Stomach smooth muscle (tissue), 2 donors: Measurements from ENCODE around the gene ACBD6.

Experiments
- H3K27ac ChIP-seq: one replicate; pipeline ENCODE4 v1.7.0; 2013; ENCODE audit warnings: mild to moderate bottlenecking, low read length, inconsistent platforms
- H3K27me3 ChIP-seq, 2 donors: one replicate each; pipeline ENCODE4 v1.7.0; 2013; ENCODE audit warnings: low read length in 2 of 2; ENCODE audit not compliant: insufficient read depth in 2 of 2, control insufficient read depth in 1 of 2
- H3K36me3 ChIP-seq, 2 donors: one replicate each; pipeline ENCODE4 v1.7.0; 2013; ENCODE audit warnings: low read length in 2 of 2; ENCODE audit not compliant: control insufficient read depth in 2 of 2, insufficient read depth in 2 of 2
- H3K4me1 ChIP-seq: one replicate; pipeline ENCODE4 v1.7.0; 2013; ENCODE audit warnings: low read length; ENCODE audit not compliant: control insufficient read depth, insufficient read depth
- H3K4me3 ChIP-seq, 2 donors: one replicate each; pipeline ENCODE4 v1.7.0; 2013; ENCODE audit warnings: low read length in 2 of 2
- H3K9ac ChIP-seq, 2 donors: one replicate each; pipeline ENCODE4 v1.7.0; 2013; ENCODE audit warnings: low read length in 2 of 2, mild to moderate bottlenecking in 1 of 2
- H3K9me3 ChIP-seq, 2 donors: one replicate each; pipeline ENCODE4 v1.7.0; 2013; ENCODE audit warnings: low read length in 2 of 2; ENCODE audit not compliant: control insufficient read depth in 2 of 2
- donor health status: healthy.
- donor health status: Pancreatic carcinoma.

ACBD6 gene

DNA sequence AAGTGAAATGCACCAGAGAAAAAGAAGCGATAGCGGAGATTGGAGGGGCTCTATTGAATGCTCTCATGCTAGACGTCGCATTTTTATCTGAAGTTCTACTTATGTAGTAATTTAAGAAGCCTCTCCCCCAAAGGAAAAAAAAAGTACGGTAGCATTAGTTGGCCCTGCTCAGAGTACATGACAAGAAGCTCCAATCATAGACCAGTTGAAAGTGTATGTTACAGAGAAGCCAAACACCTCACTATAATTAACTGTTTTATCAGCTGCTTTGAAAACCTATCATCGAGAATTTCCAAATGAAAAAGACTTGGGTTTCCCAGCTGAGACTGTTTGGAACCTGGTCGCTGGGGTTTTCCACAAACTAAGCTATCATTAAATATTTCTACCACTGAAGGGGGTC, 36.8 kb upstream of the ACBD6 start:
- Histone ChIP-seq H3K36me3 (no peaks in the 10 kb centered on the region), H3K4me1 (peaks cover 7% of the 10 kb centered on the region), H3K9me3 (no peaks in the 10 kb centered on the region), H3K27me3 (peaks cover 0 to 2% of the 10 kb centered on the region in 2 donors), H3K4me3 (no peak overlapping the region), H3K27ac (no peak overlapping the region), H3K9ac (no peak overlapping the region)

DNA sequence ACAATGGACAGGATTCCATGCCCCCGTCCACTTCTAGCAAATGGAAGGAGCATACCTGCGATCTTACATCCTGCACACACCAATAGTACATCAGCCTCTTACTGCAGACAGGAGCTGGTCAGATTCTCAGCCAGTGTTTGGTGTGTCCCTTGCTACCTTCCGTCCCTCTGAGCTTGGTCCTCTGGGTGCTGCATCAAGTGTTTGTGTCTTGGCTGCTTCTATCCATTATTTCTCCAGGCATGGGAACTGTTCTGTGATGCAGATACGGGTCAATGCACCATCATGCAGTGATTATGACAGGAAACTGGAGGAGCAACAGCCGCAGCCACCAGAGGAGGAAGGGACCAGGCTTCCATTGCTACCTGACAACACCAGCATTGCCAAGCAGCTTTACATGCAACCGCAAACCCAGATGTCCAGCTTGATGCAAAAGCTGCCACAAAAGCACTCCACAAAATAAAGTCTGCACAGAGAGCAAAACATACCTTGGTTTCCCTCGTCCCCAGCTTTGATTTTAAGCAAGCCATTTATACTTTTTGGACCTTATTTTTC, 34.5 kb upstream of the ACBD6 start:
- no peak overlapping the region for H3K27ac ChIP-seq
- no peaks in the 10 kb centered on the region for H3K4me1 ChIP-seq
- no peaks in the 10 kb centered on the region for H3K36me3 ChIP-seq
- H3K27me3 ChIP-seq, result peaks cover 0 to 2% of the 10 kb centered on the region in 2 donors
- no peaks in the 10 kb centered on the region for H3K9me3 ChIP-seq
- H3K4me3 ChIP-seq, result no peak overlapping the region
- no peak overlapping the region for H3K9ac ChIP-seq

GRCh38 chr1:180535418-180535999, 33.1 kb upstream of the ACBD6 start:
- Histone ChIP-seq H3K27me3 (peaks cover 0 to 2% of the 10 kb centered on the region in 2 donors), H3K4me1 (no peaks in the 10 kb centered on the region), H3K36me3 (no peaks in the 10 kb centered on the region), H3K9me3 (no peaks in the 10 kb centered on the region), H3K4me3 (no peak overlapping the region), H3K9ac (no peak overlapping the region), H3K27ac (no peak overlapping the region)

GRCh38 chr1:180534214-180534613, 31.8 kb upstream of the ACBD6 start:
- H3K9ac ChIP-seq, result no peak overlapping the region
- peaks cover 0 to 2% of the 10 kb centered on the region in 2 donors for H3K27me3 ChIP-seq
- H3K4me1 ChIP-seq, result no peaks in the 10 kb centered on the region
- H3K4me3 ChIP-seq, result no peak overlapping the region
- H3K27ac ChIP-seq, result no peak overlapping the region
- H3K9me3 ChIP-seq, result no peaks in the 10 kb centered on the region
- no peaks in the 10 kb centered on the region for H3K36me3 ChIP-seq

DNA sequence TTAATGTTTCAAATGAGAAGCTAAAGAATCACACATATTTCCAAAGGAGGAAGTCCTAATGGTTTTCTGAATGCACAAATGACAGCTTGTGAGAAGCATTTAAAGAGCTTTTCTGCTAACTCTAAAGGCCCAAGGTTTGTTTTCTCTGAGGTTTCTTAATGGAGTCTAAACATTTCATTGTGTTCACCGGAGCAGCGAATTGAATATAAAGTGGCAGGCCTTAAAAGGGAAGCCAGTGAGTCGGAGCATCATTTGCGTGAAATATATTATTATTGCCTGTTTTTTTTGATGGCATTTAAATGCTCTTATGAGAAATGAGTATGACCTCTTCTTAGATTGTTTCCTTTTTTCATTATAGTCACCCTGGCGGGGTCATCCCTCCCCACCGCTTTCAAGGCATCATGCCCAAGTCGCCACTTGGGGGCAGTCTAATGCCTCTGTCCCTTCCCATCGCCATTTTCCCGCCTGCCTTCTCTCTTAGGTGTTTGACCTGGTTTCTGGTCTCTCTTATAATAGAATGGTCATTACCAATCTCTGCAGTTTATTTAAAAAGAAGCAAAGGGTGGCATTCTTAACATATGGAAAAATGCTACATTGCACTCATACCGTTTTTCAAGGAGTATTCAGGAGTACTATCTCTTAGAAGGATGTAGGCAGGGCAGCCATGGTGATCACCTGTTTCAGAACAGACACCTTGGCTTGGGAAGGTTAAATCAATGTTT, 31.1 kb upstream of the ACBD6 start:
- Histone ChIP-seq H3K9me3 (no peaks in the 10 kb centered on the region), H3K4me3 (no peak overlapping the region), H3K9ac (no peak overlapping the region), H3K27me3 (peaks cover 0 to 2% of the 10 kb centered on the region in 2 donors), H3K4me1 (no peaks in the 10 kb centered on the region), H3K27ac (no peak overlapping the region), H3K36me3 (no peaks in the 10 kb centered on the region)

DNA sequence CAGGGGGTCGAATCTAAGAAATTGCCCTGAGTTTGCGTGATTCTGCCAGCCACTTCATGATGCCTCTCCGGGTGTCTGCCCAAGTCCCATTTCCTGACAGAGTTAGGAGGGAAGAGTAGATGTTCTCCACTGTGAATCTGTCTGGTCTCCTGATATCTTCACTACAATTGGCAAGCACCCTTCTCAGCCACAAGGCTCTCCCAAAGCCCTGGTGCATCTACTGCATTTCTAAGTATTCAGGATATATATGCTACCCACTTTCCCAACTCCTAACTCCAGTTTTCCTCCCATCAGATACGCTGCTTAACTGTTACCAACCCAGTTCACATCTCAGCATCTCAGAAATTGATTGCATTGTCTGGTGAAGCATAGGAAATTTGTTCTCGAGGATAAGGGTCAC, 30.5 kb upstream of the ACBD6 start:
- Histone ChIP-seq H3K4me3 (no peak overlapping the region), H3K4me1 (no peaks in the 10 kb centered on the region), H3K27me3 (peaks cover 0 to 2% of the 10 kb centered on the region in 2 donors), H3K9ac (no peak overlapping the region), H3K36me3 (no peaks in the 10 kb centered on the region), H3K9me3 (no peaks in the 10 kb centered on the region), H3K27ac (no peak overlapping the region)

GRCh38 chr1:180530501-180530900, 28.1 kb upstream of the ACBD6 start:
- Histone ChIP-seq H3K9ac (no peak overlapping the region), H3K4me1 (no peaks in the 10 kb centered on the region), H3K9me3 (no peaks in the 10 kb centered on the region), H3K27ac (no peak overlapping the region), H3K4me3 (no peak overlapping the region), H3K36me3 (no peaks in the 10 kb centered on the region), H3K27me3 (no peaks in the 10 kb centered on the region)

DNA sequence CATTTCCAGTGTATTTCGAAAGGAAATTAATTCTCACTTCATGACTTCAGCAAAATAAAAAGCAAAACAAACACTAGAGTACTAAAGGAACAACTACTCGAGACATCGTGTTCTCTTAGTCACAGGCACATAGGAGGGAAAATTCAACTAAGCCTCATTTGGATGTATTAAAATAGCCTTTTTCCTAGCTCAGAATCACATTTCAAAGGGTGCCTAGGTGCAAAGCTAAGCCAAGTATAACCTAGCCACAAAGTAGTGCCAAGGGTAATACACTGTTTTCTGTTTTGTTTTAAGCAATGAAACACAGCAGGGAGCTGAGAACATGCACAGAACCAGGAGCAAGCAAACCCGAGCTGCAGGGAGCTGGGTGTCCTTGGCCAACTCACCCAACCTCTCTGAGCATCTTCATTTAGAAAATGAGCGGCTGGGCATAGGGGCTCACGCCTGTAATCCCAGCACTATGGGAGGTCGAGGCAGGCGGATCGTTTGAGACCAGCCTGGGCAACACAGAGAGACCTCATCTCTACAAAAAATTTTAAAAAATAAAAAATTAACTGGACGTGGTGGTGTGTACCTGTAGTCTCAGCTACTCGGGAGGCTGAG, 26.6 kb upstream of the ACBD6 start:
- Histone ChIP-seq H3K9ac (no peak overlapping the region), H3K27ac (no peak overlapping the region)

GRCh38 chr1:180527101-180527669, 24.8 kb upstream of the ACBD6 start:
- Histone ChIP-seq H3K9me3 (no peaks in the 10 kb centered on the region), H3K27me3 (peaks cover 0 to 2% of the 10 kb centered on the region in 2 donors), H3K27ac (no peak overlapping the region), H3K4me1 (no peaks in the 10 kb centered on the region), H3K36me3 (no peaks in the 10 kb centered on the region), H3K4me3 (no peak overlapping the region), H3K9ac (no peak overlapping the region)

More for the DNA sequence above, 26.6 kb upstream of the ACBD6 start:
- Histone ChIP-seq H3K9me3 (no peaks in the 10 kb centered on the region), H3K27me3 (no peaks in the 10 kb centered on the region), H3K4me1 (no peaks in the 10 kb centered on the region), H3K4me3 (no peak overlapping the region), H3K36me3 (no peaks in the 10 kb centered on the region)

- Histone ChIP-seq H3K4me1 (no peaks in the 10 kb centered on the region), H3K4me3 (no peak overlapping the region), H3K27ac (no peak overlapping the region), H3K36me3 (no peaks in the 10 kb centered on the region), H3K9ac (no peak overlapping the region), H3K27me3 (peaks cover 0 to 5% of the 10 kb centered on the region in 2 donors), H3K9me3 (no peaks in the 10 kb centered on the region)
These were observed 23.3 kb upstream of the ACBD6 start for GRCh38 chr1:180525715-180526039.
